HG03039 (cell line): Measurements from ENCODE around the gene PARD6B.
"Not testable (repeated sequence)": the region's sequence is repeated elsewhere in the genome, so short reads cannot be mapped to it uniquely, and the experiment has no call there.

Source experiments
- ATAC-seq: cut with Tn5 transposase; IDR thresholded peaks from one replicate; pipeline ENCODE4 v1.9.1; 2021; ENCODE audit warnings: mild to moderate bottlenecking, moderate library complexity; ENCODE audit not compliant: unreplicated experiment

Gene PARD6B

GRCh38 chr20:50794181-50794845 is 62.9 kb downstream of the PARD6B start:
- peak; percentile 0 for ATAC-seq

DNA sequence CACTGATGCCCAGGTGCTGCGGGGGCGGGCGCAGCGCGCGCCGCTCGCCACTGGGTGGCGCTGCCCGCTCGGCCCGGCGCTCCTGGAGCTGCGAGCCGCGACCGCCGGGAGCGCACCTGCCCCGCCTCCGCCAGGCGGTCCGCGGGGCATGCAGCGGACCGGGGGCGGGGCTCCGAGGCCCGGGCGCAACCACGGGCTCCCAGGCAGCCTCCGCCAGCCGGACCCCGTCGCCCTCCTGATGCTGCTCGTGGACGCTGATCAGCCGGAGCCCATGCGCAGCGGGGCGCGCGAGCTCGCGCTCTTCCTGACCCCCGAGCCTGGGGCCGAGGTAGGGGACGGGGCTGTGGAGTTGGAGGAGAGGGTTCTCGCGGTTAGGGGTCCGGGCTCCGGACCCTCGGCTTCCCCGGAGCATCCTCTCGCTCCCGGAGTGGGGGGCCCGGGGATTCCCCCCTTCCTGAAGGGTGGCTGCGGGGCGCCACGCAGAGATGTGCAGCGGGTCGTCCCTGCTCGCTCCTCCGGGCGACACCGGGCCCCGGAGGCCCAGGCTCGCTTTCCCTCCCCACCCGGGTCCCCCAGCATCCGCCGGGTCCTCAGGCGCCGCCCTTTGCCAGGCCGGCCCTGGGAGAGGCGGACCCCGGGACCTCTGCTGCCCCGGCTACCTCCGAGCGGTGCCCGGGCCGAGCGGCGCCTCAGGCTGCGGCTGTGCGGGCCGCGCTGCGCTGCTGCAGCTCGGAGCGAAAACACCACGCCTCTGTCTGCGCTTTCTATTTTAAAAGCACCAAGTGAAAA is 63.7 kb downstream of the PARD6B start, which contains the start of gene BCAS4:
Gene BCAS4 (plus strand): TSS at position 216 of the 789 bp plus-strand sequence. CDS start 23 bp downstream, at position 239.
- peak; percentile 70 for ATAC-seq

DNA sequence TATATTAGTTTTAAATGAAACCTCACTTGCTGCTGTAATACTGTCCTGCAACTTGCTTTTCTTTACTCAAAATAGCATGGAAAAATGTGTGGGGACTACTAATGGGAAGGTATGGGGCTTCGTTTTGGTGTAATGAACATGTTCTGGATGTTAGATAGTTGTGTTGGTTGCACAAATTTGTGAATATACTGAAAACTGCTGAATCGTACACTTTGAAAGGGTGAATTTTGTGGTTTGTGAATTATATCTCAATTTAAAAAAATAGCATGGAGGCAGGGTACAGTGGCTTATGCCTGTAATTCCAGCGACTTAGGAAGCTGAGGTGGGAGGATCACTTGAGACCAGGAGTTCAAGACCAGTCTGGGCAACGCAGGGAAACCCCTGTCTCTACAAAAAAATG is 65.8 kb downstream of the PARD6B start:
- no peak for ATAC-seq

GRCh38 chr20:50798650-50799049 is 67.3 kb downstream of the PARD6B start:
- no peak for ATAC-seq

GRCh38 chr20:50799176-50799889 is 68.0 kb downstream of the PARD6B start:
- no peak for ATAC-seq

DNA sequence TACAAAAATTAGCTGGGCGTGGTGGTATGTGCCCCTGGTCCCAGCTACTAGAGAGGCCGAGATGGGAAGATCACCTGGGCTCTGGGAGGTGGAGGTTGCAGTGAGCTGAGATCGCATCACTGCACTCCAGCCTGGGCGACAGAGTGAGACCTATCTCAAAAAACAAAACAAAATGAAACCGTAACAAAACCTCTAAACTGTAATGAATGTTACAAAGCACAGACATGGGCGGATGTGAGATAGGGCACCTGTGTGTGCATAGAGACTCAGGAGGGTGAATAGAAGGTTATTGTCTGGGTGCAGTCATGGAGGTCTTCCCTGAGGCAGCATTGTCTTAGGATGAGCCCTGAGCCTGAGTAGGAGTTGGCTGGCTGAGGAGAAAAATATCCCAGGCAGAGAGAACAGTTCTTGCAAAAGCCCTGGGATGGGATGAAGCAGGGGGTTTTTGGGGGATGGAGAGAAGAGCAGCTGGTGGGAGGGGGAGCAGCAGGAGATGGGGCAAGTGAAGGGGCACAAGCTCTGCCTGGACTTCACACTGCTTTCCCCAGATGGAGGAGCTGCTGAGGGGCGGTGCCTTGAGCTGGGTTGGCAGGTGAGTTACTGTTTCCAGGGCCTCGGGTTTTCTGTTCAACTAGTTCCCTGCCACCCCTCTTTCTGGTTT is 68.6 kb downstream of the PARD6B start:
- ATAC-seq = no peak

- not testable (repeated sequence) for ATAC-seq
Observed at GRCh38 chr20:50800986-50801746, 69.8 kb downstream of the PARD6B start.

DNA sequence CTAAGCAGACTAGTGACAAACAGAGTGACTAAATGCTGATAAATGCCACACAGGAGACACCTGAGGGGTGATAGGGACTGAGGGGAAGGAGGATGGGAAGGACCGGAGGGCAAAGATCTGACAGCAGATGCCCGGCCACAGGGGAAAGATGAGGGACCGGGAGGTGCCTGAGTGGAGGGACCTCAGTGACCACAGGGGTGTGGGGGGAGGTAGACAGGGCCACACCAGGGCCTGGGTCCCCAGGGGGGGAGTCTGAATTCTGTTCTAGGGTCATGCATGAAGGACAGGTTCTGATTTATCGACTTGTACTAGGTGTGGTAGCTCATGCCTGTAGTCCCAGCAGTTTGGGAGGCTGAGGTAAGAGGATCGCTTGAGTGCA is 70.4 kb downstream of the PARD6B start:
- ATAC-seq = no peak

DNA sequence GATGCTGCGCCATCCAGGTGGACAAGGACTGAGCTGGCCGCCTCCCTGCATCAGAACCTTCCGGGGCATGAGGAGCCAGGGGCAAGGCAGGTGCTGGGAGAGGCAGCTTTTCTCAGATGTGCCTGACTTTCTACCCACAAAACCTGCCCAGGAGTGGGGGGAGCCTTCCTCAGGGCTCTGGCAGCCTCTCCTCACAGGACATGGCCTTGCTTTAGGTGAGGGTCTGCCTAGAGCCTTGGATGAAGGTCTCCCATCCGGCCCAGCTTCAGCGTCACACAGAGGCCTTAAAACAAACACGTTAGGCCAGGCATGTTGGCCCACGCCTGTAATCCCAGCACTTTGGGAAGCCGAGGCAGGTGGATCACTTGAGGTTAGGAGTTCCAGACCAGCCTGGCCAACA is 70.9 kb downstream of the PARD6B start:
- no peak for ATAC-seq

DNA sequence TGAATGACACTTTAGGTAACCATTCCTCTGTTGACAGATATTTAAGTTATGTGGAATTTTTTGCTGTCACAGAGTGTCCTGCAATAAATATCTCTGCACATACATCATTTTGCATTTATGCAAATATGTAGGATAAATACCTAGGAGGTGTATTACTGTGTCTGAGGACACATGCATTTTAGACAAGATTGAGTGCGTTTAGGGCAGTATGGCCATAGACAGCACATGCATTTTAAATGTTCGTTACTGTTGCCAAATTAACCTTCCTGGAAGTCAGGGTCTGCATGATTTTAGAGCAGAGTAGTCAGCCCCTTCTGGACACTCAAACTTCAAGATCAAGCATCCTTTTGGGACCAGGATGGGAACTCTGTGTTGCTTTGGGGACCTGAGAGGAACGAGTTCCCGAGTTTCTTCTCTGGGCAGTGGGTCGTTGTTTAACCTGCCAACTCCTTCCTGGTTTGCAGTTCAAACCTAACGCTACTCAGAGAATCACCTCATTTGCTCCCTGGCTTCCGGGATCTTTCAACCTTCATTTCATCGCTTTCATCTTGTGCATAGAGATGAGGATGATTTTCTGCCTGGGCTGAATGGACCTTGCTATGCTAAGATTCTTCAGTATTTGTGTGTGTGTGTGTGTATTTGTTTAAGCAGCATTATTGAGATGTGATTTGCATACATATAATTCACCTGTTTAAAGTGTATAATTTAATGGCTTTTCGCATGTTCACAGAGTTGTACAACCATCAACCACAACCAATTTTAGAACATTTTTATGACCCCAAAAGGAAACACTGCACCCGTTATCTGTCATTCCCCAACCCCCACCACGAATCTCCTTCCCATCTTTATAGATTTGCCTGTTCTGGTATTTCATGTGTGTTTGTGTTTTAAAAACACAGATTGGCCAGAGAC is 73.3 kb downstream of the PARD6B start:
- no peak for ATAC-seq

GRCh38 chr20:50805349-50805684 is 73.9 kb downstream of the PARD6B start:
- no peak for ATAC-seq

GRCh38 chr20:50806126-50806768 is 74.9 kb downstream of the PARD6B start:
- ATAC-seq = no peak
